ENCODE results near the gene PIGM.

DNA sequence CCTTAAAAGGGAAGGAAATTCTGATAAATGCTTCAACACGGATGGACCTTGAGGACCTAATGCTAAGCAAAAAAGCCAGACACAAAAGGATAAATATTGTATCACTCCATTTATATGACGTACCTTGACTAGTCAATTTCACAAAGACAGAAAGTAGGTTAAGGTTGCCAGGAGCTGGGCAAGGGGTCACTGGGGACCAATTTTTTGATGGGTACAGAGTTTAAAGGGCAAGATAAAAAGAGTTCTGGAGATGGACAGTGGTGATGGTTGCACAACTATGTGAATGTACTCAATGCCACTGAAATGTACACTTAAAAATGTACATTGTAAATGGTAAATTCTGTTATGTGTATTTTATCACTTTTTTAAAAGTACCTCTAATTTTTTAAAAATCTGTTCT is 45.7 kb downstream of the PIGM start:
- TF ChIP-seq, protein P1, sequence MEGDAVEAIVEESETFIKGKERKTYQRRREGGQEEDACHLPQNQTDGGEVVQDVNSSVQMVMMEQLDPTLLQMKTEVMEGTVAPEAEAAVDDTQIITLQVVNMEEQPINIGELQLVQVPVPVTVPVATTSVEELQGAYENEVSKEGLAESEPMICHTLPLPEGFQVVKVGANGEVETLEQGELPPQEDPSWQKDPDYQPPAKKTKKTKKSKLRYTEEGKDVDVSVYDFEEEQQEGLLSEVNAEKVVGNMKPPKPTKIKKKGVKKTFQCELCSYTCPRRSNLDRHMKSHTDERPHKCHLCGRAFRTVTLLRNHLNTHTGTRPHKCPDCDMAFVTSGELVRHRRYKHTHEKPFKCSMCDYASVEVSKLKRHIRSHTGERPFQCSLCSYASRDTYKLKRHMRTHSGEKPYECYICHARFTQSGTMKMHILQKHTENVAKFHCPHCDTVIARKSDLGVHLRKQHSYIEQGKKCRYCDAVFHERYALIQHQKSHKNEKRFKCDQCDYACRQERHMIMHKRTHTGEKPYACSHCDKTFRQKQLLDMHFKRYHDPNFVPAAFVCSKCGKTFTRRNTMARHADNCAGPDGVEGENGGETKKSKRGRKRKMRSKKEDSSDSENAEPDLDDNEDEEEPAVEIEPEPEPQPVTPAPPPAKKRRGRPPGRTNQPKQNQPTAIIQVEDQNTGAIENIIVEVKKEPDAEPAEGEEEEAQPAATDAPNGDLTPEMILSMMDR (IDR thresholded peaks at IDR 0.05), result no peak
- TF ChIP-seq, protein P2, sequence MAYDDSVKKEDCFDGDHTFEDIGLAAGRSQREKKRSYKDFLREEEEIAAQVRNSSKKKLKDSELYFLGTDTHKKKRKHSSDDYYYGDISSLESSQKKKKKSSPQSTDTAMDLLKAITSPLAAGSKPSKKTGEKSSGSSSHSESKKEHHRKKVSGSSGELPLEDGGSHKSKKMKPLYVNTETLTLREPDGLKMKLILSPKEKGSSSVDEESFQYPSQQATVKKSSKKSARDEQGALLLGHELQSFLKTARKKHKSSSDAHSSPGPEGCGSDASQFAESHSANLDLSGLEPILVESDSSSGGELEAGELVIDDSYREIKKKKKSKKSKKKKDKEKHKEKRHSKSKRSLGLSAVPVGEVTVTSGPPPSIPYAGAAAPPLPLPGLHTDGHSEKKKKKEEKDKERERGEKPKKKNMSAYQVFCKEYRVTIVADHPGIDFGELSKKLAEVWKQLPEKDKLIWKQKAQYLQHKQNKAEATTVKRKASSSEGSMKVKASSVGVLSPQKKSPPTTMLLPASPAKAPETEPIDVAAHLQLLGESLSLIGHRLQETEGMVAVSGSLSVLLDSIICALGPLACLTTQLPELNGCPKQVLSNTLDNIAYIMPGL (CRISPR knock-in tag; IDR thresholded peaks at IDR 0.05; ENCODE audit: borderline replicate concordance), result no peak
- TF ChIP-seq ESRRA (IDR thresholded peaks at IDR 0.05; ENCODE audit: borderline replicate concordance, low read length), result no peak

All from A549 (cell line).